ENCODE measurements around the gene ADRA2C.

ADRA2C gene

DNA sequence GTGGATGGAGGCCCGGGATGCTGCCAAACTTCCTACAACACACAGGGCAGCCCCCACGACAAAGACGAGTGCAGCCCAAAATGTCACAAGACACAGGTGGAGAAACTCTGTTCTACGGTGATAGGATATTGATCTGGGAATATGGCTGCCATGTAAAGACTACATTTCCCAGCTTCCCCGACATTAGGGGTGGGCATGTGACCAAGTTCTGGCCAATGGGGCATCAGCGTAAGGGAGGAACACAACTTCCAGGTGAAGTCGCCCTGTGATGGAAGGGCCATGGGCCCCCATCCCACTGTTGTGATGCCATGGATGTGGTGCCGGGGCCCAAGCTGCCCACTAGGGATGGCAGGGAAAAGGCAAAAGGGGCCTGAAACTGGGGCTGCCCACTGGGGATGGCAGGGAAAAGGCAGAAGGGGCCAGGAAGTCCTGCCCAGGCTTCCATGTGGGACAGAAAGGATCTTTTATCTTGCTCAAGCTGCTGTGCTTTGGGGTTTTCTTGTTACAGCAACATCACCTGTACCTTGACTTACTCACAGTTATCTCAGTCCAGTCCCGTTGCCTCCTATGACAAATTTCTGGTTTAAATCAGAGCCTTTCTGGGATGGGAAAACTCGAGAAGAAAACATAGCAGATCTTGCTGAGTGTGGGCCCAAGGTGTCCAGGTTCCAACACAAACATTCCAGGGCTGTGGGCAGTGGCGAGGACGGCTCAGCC, 9.7 kb upstream of the ADRA2C start:
- no peak overlapping the region for H3K9ac ChIP-seq (ENCODE audit: low read depth, low read length)
- H3K36me3 ChIP-seq (ENCODE audit: insufficient read depth, low read length), result no peaks in the 10 kb centered on the region
- peaks cover 19% of the 10 kb centered on the region for H3K4me1 ChIP-seq (ENCODE audit: insufficient read depth, low read length)
- H3K9me3 ChIP-seq (ENCODE audit: control insufficient read depth, insufficient read depth, low read length), result peaks cover 7% of the 10 kb centered on the region; the same call in 1 of the 2 replicates

- Histone ChIP-seq H3K4me1 (ENCODE audit: insufficient read depth, low read length) (peaks cover 15% of the 10 kb centered on the region), H3K36me3 (ENCODE audit: insufficient read depth, low read length) (no peaks in the 10 kb centered on the region), H3K9me3 (ENCODE audit: control insufficient read depth, insufficient read depth, low read length) (peaks cover 7% of the 10 kb centered on the region; the same call in 1 of the 2 replicates), H3K9ac (ENCODE audit: low read depth, low read length) (no peak overlapping the region)
These were observed 6.9 kb upstream of the ADRA2C start for GRCh38 chr4:3759236-3759635.

- H3K9me3 ChIP-seq (ENCODE audit: control insufficient read depth, insufficient read depth, low read length), result 0 out of 2 replicates have a peak, but pooled peaks cover under 1% of the 10 kb centered on the region
- peaks cover 4% of the 10 kb centered on the region; the same call in 1 of the 2 replicates for H3K4me1 ChIP-seq (ENCODE audit: insufficient read depth, low read length)
- no peak overlapping the region; the same call in 1 of the 2 replicates for H3K9ac ChIP-seq (ENCODE audit: low read depth, low read length)
- H3K36me3 ChIP-seq (ENCODE audit: insufficient read depth, low read length), result no peaks in the 10 kb centered on the region
These were observed 5.8 kb upstream of the ADRA2C start for GRCh38 chr4:3760346-3760745.

DNA sequence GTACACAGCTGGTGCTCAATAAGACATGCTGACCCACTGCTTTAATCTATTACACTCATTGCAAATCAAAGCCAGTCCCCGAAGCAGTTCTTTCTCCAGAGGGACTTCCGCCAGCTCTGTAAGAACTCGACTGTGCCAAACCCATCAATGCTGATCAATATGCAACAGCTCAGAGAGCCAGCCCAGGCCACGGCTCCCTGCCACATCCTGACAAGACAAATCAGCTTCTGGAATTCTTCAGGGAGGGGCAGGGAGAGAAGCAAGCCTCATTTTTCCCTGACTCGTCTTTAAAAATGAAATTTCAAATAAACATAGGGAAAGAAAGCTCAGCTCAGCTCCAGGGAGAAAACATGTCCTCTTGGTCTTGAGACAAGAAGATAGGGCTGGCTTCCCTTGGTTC, 5.3 kb upstream of the ADRA2C start:
- no peaks in the 10 kb centered on the region for H3K4me1 ChIP-seq (ENCODE audit: insufficient read depth, low read length)
- no peaks in the 10 kb centered on the region for H3K36me3 ChIP-seq (ENCODE audit: insufficient read depth, low read length)
- no peak overlapping the region for H3K9ac ChIP-seq (ENCODE audit: low read depth, low read length)
- no peaks in the 10 kb centered on the region for H3K9me3 ChIP-seq (ENCODE audit: control insufficient read depth, insufficient read depth, low read length)

- Histone ChIP-seq H3K4me1 (ENCODE audit: insufficient read depth, low read length) (no peaks in the 10 kb centered on the region; the same call in 1 of the 2 replicates), H3K36me3 (ENCODE audit: insufficient read depth, low read length) (no peaks in the 10 kb centered on the region), H3K9me3 (ENCODE audit: control insufficient read depth, insufficient read depth, low read length) (no peaks in the 10 kb centered on the region), H3K9ac (ENCODE audit: low read depth, low read length) (no peak overlapping the region)
These were observed 3.9 kb upstream of the ADRA2C start for GRCh38 chr4:3762264-3762663.

GRCh38 chr4:3762753-3763549, 3.2 kb upstream of the ADRA2C start:
- Histone ChIP-seq H3K9ac (ENCODE audit: low read depth, low read length) (no peak overlapping the region), H3K36me3 (ENCODE audit: insufficient read depth, low read length) (no peaks in the 10 kb centered on the region), H3K4me1 (ENCODE audit: insufficient read depth, low read length) (no peaks in the 10 kb centered on the region; the same call in 1 of the 2 replicates), H3K9me3 (ENCODE audit: control insufficient read depth, insufficient read depth, low read length) (no peaks in the 10 kb centered on the region)

DNA sequence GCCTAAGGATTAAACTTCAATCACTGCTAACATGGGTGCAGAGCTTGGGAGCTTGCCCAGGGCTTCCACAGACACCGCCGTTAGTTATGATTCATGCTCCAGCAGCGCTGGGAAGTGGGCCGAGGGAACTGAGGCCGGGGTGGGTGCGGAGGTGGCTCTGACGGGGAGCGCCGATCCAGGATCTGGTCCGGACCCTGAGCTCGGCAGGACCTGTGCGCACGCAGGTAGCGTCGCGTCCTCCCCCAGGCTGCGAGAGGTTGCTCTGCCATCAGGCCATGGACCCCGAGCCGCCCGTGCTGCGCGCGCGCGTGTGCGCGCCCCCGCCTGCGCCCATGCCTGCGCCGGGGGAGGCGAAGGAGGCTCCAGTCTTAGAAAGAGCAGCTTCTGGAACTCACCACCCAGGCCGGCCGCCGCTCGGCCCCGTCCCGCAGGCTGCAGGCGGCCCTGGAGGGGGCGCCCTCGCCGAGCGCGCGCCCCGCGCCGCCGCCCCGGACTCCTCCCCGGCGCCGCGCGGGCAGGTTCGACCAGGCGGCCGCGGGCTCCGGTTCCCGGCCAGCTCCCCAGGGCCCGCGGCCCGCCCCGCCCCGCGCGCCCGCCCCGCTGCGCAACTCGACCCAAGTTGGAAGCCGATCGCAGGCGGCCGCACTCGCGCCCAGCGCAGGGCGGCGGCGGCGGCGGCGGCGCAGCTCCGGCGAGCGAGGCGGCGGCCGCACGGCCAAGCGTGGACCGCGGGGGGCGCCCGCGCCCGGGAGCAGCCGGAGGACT, 732 bp upstream of the ADRA2C start:
- H3K9me3 ChIP-seq (ENCODE audit: control insufficient read depth, insufficient read depth, low read length), result no peaks in the 10 kb centered on the region
- no peaks in the 10 kb centered on the region for H3K36me3 ChIP-seq (ENCODE audit: insufficient read depth, low read length)
- H3K9ac ChIP-seq (ENCODE audit: low read depth, low read length), result peak overlapping the region; percentile 34
- H3K4me1 ChIP-seq (ENCODE audit: insufficient read depth, low read length), result peaks cover 7% of the 10 kb centered on the region; the same call in 1 of the 2 replicates

DNA sequence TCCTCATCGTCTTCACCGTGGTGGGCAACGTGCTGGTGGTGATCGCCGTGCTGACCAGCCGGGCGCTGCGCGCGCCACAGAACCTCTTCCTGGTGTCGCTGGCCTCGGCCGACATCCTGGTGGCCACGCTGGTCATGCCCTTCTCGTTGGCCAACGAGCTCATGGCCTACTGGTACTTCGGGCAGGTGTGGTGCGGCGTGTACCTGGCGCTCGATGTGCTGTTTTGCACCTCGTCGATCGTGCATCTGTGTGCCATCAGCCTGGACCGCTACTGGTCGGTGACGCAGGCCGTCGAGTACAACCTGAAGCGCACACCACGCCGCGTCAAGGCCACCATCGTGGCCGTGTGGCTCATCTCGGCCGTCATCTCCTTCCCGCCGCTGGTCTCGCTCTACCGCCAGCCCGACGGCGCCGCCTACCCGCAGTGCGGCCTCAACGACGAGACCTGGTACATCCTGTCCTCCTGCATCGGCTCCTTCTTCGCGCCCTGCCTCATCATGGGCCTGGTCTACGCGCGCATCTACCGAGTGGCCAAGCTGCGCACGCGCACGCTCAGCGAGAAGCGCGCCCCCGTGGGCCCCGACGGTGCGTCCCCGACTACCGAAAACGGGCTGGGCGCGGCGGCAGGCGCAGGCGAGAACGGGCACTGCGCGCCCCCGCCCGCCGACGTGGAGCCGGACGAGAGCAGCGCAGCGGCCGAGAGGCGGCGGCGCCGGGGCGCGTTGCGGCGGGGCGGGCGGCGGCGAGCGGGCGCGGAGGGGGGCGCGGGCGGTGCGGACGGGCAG, 792 bp downstream of the ADRA2C start:
- Histone ChIP-seq H3K9me3 (ENCODE audit: control insufficient read depth, insufficient read depth, low read length) (no peaks in the 10 kb centered on the region), H3K9ac (ENCODE audit: low read depth, low read length) (peak overlapping the region; percentile 39; the same call in 1 of the 2 replicates), H3K4me1 (ENCODE audit: insufficient read depth, low read length) (peaks cover 13% of the 10 kb centered on the region; the same call in 1 of the 2 replicates), H3K36me3 (ENCODE audit: insufficient read depth, low read length) (no peaks in the 10 kb centered on the region)

DNA sequence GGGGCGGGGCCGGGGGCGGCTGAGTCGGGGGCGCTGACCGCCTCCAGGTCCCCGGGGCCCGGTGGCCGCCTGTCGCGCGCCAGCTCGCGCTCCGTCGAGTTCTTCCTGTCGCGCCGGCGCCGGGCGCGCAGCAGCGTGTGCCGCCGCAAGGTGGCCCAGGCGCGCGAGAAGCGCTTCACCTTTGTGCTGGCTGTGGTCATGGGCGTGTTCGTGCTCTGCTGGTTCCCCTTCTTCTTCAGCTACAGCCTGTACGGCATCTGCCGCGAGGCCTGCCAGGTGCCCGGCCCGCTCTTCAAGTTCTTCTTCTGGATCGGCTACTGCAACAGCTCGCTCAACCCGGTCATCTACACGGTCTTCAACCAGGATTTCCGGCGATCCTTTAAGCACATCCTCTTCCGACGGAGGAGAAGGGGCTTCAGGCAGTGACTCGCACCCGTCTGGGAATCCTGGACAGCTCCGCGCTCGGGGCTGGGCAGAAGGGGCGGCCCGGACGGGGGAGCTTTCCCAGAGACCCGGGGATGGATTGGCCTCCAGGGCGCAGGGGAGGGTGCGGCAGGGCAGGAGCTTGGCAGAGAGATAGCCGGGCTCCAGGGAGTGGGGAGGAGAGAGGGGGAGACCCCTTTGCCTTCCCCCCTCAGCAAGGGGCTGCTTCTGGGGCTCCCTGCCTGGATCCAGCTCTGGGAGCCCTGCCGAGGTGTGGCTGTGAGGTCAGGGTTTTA, 1.5 kb downstream of the ADRA2C start:
- H3K4me1 ChIP-seq (ENCODE audit: insufficient read depth, low read length), result peaks cover 13% of the 10 kb centered on the region; the same call in 1 of the 2 replicates
- no peaks in the 10 kb centered on the region for H3K9me3 ChIP-seq (ENCODE audit: control insufficient read depth, insufficient read depth, low read length)
- H3K9ac ChIP-seq (ENCODE audit: low read depth, low read length), result peak overlapping the region; percentile 42; the same call in 1 of the 2 replicates
- H3K36me3 ChIP-seq (ENCODE audit: insufficient read depth, low read length), result no peaks in the 10 kb centered on the region

DNA sequence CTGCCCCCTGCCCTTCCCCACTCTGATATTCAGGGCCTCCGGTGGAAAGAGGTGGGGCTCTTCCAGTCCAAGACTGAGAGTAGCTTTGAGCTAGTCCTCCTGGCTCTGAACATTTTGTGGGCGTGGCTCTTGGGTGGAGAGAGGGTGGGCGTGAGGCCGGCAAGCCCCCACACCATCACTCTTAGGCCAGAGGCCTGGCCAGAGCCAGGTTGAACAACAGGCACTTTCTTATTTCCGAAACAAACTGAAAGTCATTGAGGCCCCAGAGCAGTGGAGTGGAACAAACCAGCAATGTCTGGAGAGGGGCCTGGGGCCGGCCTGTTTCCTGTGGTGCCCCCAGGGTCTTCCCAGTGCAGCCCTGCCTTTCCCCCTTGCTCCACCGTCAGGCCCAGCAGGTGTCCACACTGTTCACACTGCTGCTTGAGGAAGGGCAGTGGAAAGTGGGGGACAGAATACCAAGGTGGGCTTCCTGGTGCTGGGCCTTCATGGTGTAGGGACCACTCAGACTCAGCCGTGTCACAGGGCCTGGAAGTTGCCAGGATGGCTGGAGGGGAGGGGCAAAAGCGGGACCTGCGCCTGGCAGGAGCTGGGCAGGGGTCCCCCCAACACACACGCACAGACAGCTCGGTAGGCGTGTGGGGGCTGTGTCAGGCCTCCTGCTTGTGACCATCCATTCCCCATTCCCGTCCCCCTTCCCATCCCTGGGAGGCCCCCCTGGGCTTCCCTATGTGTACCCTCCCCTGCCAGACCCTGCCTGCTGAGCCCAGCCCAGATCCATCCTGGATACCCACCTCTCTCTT, 2.9 kb downstream of the ADRA2C start:
- Histone ChIP-seq H3K36me3 (ENCODE audit: insufficient read depth, low read length) (no peaks in the 10 kb centered on the region), H3K4me1 (ENCODE audit: insufficient read depth, low read length) (peaks cover 13% of the 10 kb centered on the region; the same call in 1 of the 2 replicates), H3K9ac (ENCODE audit: low read depth, low read length) (no peak overlapping the region), H3K9me3 (ENCODE audit: control insufficient read depth, insufficient read depth, low read length) (no peaks in the 10 kb centered on the region)

- no peaks in the 10 kb centered on the region for H3K9me3 ChIP-seq (ENCODE audit: control insufficient read depth, insufficient read depth, low read length)
- peaks cover 13% of the 10 kb centered on the region; the same call in 1 of the 2 replicates for H3K4me1 ChIP-seq (ENCODE audit: insufficient read depth, low read length)
- H3K9ac ChIP-seq (ENCODE audit: low read depth, low read length), result no peak overlapping the region
- H3K36me3 ChIP-seq (ENCODE audit: insufficient read depth, low read length), result no peaks in the 10 kb centered on the region
These were observed 3.5 kb downstream of the ADRA2C start for GRCh38 chr4:3769642-3770184.

- H3K4me1 ChIP-seq (ENCODE audit: insufficient read depth, low read length), result peaks cover 13% of the 10 kb centered on the region; the same call in 1 of the 2 replicates
- no peaks in the 10 kb centered on the region for H3K36me3 ChIP-seq (ENCODE audit: insufficient read depth, low read length)
- no peak overlapping the region for H3K9ac ChIP-seq (ENCODE audit: low read depth, low read length)
- H3K9me3 ChIP-seq (ENCODE audit: control insufficient read depth, insufficient read depth, low read length), result no peaks in the 10 kb centered on the region
These were observed 4.4 kb downstream of the ADRA2C start for GRCh38 chr4:3770323-3771163.
